Adipose tissue (tissue), 3 donors: ENCODE results near the gene MYO15A. TPM values are rescaled to one million over a fixed set of nuclear protein-coding genes. Genes with fewer than 3 reads are reported as not detected.

ENCODE experiments used
- H3K27ac ChIP-seq: one replicate; pipeline ENCODE4 v1.5.1; 2013; ENCODE audit warnings: low read depth, low read length
- WGBS, 3 donors: extraction: QIAGEN DNeasy Blood & Tissue Kit; methylation state at CpG; one replicate each; pipeline ENCODE4 v1.1.7; 2013; 5-methylcytosine and 5-hydroxymethylcytosine counted together
- polyA plus RNA-seq, 3 donors: library from polyadenylated mRNA; stranded (reverse); fragments of 200-250 nt; gene quantifications; one replicate each; pipeline ENCODE4 v1.2.3, GENCODE V29; 2013
- donor health status: healthy with polysubstance abuse.
- donor health status: Bipolar disorder and iron deficiency.
- donor health status: healthy.

The MYO15A gene
- polyA plus RNA-seq, 3 donors: 0.45 to 0.86 (median 0.68) TPM

DNA sequence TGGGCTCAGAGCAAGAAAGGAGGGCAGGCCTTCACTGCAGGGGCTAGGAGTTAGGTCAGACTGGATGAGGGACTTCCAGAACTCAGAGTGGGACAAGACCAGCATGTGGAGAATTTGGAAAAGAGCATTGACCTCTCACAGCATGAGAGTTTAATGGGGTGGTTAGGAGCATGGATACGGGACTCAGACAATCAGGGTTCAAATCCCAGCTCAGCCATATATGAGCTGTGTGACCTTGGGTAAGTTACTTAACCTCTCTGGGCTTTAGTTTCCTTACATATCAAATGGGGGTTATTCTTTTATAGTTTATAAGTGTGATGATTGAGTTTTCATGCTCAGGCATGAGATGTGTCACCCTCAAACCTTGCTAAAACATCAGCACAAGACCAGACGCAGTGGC, 37.7 kb downstream of the MYO15A start:
- WGBS, 3 donors: 83 to 97% (median 88%) methylated on average over 2 of the region's 2 CpGs
- no peak overlapping the region for H3K27ac ChIP-seq

- no peak overlapping the region for H3K27ac ChIP-seq
- 79 to 89% (median 83%) methylated on average over 3 of the region's 3 CpGs for WGBS, 3 donors
Measured at GRCh38 chr17:18146980-18147379, 38.4 kb downstream of the MYO15A start.

- 86 to 89% (median 88%) methylated on average over 7 of the region's 7 CpGs for WGBS, 3 donors
- no peak overlapping the region for H3K27ac ChIP-seq
Measured at GRCh38 chr17:18148586-18148985, 40.0 kb downstream of the MYO15A start.

DNA sequence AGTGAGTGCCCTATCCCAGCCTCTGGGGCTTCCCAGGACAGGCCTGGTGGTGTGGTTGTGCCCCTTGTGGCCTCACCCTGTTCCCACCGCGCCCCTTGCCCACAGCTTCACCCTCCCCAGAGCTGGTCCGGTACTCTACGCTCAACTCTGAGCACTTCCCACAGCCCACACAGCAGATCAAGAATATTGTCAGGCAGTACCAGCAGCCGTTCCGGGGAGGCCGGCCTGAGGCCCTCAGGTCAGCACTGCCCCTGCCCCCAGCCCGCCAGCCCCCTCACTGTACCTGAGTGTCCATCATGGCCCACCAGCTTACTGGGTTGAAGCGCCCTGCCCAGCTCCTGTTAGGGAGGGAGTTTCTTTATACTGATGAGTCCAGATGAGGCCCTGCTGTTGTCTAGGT, 42.7 kb downstream of the MYO15A start:
- WGBS, 3 donors: 82 to 94% (median 90%) methylated on average over 9 of the region's 9 CpGs
- H3K27ac ChIP-seq: no peak overlapping the region

GRCh38 chr17:18155179-18155578, 46.6 kb downstream of the MYO15A start:
- no peak overlapping the region for H3K27ac ChIP-seq
- 94% methylated on average over 14 of the region's 14 CpGs for WGBS, 3 donors

GRCh38 chr17:18156171-18156975, 47.8 kb downstream of the MYO15A start:
- WGBS, 3 donors: 65 to 82% (median 69%) methylated on average over 8 of the region's 8 CpGs
- no peak overlapping the region for H3K27ac ChIP-seq

DNA sequence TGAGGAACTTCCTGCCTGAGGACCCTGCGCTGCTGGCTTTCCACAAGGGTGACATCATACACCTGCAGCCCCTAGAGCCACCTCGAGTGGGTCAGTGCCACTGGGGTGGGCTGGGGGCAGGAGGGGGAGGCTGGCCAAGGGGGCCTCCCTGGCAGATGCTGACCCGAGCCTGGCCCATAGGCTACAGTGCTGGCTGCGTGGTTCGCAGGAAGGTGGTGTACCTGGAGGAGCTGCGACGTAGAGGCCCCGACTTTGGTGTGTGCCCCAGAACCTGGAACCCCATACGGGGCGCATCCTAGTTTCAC, 48.4 kb downstream of the MYO15A start:
- no peak overlapping the region for H3K27ac ChIP-seq
- WGBS, 3 donors: 88 to 92% (median 90%) methylated on average over 10 of the region's 10 CpGs

- WGBS, 3 donors: 70 to 87% (median 71%) methylated on average over 14 to 22 of the region's 22 CpGs
- peak overlapping the region; percentile 17 for H3K27ac ChIP-seq
Measured at GRCh38 chr17:18157354-18157985, 48.9 kb downstream of the MYO15A start.

DNA sequence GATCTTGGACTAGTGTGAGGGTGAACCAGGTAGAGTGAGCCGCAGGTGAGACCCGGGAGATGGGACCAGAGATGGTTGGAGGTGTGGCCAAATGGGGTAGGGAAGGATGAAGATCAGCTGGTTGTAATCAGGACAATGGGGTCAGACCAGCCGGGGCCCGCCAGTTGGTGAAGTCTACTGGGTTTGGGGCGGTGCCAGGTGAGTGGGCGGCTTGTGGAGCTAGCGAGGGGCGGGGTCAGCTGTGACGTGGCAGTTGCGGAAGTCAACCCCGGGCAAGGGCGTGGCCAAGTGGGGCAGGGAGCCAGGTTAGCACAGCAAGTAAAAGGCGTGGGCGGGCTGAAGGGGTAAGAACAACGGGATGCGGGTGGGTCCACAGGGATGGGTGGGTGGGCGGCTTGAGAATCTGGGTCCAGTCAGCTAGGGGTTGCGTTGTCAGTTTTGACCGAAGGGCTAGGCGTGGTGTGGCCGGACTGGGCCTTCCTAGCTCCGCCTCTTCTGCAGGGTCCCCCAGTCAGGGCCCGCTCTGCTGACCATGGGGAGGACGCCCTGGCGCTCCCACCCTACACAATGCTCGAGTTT, 49.6 kb downstream of the MYO15A start:
- 5 to 8% (median 5%) methylated on average over 25 to 26 of the region's 26 CpGs for WGBS, 3 donors
- H3K27ac ChIP-seq: peak overlapping the region; percentile 17

DNA sequence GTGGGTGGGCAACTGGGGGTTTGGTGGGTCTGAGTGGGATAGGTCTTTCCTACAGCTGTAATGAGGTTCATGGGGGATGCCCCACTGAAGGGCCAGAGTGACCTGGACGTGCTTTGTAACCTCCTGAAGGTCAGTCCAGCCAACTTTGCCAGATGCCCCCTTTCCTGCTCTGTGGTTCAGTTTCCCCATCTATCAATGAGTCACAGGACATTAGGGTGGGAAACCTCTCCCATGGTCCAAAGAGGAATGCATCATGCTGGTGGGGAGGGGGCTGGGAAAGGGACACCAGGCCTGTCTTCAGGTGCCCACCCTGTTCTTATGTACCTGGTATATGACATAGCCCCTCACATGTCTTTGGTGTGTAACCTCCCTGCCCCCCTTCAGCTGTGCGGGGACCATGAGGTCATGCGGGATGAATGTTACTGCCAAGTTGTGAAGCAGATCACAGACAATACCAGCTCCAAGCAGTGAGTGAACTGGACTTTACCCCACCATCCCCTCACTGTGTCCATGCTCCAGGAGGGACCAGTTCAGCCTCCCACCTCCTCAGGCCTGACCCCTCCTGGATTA, 51.1 kb downstream of the MYO15A start:
- H3K27ac ChIP-seq: no peak overlapping the region
- WGBS, 3 donors: 71 to 89% (median 85%) methylated on average over 3 of the region's 3 CpGs

GRCh38 chr17:18160128-18160856, 51.7 kb downstream of the MYO15A start:
- no peak overlapping the region for H3K27ac ChIP-seq
- WGBS, 3 donors: 90 to 95% (median 95%) methylated on average over 5 of the region's 5 CpGs

DNA sequence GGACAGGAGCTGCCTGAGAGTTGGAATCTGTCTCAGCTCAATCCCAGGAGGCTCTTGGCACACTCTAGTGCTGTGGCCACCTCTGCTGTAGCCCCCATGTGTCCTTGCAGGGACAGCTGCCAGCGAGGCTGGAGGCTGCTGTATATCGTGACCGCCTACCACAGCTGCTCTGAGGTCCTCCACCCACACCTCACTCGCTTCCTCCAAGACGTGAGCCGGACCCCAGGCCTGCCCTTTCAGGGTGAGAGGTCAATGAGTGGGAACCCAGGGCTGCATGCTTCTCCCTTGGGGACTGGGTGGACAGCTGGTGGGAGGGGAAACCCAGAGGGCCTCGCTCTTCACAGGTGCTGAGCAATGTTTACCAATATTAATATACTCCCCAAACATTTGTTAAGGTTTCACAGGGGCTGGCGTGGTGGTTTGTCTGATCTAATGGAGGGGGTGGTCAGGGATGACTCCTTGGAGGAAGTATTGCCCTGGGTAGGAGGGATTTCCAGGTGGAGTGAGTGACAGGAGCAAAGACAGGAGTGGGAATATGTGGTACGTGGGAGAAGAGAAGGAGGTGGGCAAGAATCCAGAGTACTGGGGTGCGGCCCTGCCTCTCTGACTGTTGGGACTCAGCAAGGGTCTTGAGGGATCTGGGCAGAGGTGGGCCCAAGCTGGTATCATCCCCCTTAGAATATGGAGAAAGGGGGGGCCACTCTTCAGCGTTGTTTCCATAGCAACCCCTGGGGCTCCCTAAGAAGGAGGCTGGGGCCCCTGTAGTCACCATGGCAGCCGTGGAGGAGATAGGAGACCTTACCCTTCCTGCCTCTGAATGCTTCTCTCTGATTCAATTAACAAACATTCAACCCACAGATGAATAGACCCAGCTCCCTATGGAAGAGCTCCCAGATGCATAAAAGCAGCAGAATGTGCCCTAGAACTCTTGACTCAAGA, 52.9 kb downstream of the MYO15A start:
- 71 to 81% (median 72%) methylated on average over 12 of the region's 12 CpGs for WGBS, 3 donors
- no peak overlapping the region for H3K27ac ChIP-seq

DNA sequence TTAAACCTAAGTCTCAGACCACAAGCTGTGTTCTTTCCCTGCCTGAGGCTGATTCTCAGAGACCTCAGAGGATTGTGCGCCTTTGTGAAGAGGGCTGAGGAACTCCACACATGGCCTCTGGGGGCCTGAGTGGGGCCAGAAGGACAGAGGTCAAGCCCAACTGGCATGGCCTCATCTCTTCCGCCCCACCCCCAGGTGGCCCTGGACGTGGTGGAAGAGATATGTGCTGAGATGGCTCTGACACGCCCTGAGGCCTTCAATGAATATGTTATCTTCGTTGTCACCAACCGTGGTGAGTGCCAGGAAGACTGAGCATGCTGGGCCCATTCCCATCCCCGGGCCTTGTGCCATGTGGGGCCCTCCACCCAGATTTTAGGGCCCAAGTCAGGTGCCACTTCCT, 55.0 kb downstream of the MYO15A start:
- no peak overlapping the region for H3K27ac ChIP-seq
- 79 to 83% (median 83%) methylated on average over 7 of the region's 7 CpGs for WGBS, 3 donors

- 51 to 76% (median 69%) methylated on average over 5 of the region's 5 CpGs for WGBS, 3 donors
- no peak overlapping the region for H3K27ac ChIP-seq
Measured at GRCh38 chr17:18166894-18167293, 58.3 kb downstream of the MYO15A start.

GRCh38 chr17:18167421-18167820, 58.9 kb downstream of the MYO15A start:
- H3K27ac ChIP-seq: no peak overlapping the region
- 89 to 98% (median 89%) methylated on average over 10 of the region's 10 CpGs for WGBS, 3 donors

DNA sequence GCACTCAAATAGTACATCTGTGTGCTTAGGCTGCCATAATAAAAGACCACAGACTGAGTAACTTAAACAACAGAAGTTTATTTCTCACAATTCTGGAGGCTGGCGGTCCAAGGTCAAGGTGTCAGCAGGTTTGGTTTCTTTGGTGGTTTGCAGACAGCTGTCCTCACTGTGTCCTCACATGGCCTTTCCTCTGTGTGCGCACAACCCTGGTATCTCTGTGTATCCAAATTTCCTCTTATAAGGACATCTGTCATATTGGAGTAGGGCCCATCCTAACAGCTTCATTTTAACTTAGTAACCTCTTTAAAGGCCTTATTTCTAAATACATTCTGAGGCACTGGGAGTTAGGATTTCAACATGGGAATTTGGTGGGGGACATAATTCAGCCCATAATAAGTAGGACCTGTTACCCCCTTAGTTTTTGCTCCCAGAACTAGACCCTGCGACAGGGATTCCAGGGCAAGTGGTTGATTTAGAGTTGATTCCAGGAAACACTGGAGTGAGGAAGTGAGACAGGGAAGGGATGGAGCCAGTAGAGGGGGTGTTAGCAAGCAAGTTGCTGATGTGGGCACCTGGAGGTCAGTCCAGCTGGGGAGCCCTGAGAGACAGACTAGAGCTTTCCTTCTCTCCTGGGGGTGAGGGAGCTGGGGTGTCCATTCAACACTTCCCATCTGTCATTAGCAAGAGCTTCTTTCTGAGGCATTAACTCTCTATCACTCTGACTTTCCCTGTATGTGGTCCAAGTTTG, 64.1 kb downstream of the MYO15A start:
- H3K27ac ChIP-seq: no peak overlapping the region
- WGBS, 3 donors: 62 to 86% (median 85%) methylated on average over 3 of the region's 3 CpGs

- H3K27ac ChIP-seq: no peak overlapping the region
- 94 to 96% (median 96%) methylated on average over 14 of the region's 14 CpGs for WGBS, 3 donors
Measured at GRCh38 chr17:18173740-18174139, 65.2 kb downstream of the MYO15A start.
